ENCODE results near the gene ADAMTS8.

ADAMTS8 gene

DNA sequence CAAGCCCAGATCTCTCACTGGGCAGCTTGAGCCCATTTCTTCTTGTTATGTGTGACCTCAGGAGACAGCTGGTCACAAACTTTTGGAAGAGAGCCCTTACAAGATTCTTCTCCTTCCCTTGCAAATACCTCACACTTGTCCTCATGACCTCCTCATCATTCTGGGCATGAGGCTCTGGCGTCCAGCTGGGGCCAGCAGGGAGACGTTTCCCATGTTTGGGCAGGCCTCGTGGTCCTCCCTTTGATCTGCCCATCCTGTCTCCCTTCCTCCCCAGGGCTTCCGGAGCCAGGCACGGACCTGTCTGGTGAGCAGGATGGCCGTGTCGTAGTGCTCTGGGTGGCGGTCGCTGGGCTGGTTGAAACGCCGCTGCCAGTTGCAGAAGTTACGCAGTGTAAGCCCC, 9.7 kb downstream of the ADAMTS8 start:
- no peak for DNase-seq (ENCODE audit: low spot score)

DNA sequence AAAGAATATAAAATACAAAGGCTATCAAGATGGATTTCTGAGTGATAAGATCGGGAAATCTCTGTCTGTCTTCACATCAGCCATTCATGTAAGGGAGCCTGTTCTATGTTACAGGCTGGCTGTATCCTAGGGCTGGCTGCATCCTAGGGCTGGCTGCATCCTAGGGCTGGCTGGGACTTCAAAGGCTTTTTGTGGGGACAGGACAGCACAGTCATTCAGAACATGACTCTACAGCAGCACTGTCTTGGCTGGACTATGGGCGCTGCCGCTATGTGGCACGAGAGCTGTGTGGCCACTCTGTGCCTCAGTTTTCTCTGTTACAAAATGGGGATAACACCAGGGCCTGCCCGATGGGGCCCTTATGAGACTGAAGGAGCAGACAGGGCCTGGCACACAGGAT, 10.2 kb downstream of the ADAMTS8 start:
- no peak for DNase-seq (ENCODE audit: low spot score)

DNA sequence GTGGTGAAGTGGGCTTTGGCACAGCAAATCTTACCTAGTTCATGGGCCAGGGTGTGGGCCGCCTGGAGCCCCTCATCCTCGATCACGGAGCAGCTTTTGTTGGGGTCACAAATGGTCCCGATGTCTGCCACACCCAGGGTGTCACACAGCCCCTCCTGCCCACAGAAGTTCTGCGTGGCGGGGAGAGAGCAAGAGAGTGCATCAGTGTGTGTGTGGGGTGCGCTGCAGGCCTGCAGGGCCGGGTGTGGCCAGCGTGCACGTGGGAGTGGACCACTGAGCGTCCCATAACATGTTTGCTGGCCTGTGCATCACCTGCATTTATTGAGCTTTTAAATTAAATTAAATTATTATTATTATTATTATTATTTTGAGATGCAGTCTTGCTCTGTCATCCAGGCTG, 11.5 kb downstream of the ADAMTS8 start:
- DNase-seq (ENCODE audit: low spot score), result no peak

DNA sequence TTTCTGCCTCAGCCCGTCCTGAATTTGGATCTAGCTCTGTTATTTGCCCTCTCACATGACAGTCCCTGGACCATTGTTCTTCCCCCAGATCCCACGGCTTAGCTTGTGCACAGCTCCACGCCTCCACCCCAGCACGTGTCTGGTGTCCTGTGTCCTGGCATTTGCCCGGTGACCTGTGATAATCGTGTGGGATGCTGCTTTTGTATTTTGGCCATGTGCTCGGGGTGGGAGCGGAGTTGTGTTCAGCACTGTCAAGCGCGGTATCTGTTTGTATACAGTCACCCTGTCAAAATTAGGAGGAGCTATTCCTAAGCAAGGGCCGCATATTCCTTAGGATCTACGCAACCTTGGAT, 11.9 kb downstream of the ADAMTS8 start:
- DNase-seq (ENCODE audit: low spot score), result no peak

DNA sequence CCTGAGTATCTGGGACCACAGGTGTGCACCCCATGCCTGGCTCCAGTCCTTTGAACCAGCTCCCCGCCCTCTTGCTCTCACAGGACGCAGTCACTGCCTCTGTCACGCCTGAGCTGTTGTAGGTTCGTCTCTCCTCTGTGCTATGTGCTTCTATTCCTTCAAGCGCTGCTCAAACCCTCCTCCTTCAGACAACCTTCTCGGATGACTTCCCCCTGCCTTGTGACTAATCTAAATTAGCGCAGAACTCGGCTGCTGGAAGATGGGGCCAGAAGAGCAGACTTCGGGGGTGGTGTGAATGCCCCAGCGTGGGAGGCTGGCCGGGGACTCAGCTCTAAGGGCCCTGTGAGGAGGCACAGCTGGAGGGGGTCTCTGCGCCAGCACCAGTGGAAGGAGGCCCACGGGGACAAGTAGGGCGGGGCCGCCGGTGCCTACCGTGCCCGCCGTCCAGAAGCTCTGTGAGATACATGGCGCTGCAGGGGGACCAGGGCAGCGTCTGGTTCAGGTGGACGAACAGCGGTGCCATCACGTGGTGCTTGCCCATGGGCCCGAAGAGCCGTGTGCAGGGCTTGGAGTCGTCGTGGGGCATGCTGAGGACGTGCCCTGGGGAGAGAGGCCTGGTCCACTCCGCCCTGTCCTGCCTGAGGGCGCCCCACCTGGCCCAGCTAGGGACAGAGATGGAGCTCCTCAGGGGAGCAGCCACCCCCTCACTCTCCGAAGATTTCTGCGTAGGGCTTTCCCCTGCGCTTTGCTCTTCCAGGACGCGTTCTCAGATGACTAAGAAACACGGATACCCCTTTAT, 12.5 kb downstream of the ADAMTS8 start:
- peak; percentile 94 for DNase-seq (ENCODE audit: low spot score)

DNA sequence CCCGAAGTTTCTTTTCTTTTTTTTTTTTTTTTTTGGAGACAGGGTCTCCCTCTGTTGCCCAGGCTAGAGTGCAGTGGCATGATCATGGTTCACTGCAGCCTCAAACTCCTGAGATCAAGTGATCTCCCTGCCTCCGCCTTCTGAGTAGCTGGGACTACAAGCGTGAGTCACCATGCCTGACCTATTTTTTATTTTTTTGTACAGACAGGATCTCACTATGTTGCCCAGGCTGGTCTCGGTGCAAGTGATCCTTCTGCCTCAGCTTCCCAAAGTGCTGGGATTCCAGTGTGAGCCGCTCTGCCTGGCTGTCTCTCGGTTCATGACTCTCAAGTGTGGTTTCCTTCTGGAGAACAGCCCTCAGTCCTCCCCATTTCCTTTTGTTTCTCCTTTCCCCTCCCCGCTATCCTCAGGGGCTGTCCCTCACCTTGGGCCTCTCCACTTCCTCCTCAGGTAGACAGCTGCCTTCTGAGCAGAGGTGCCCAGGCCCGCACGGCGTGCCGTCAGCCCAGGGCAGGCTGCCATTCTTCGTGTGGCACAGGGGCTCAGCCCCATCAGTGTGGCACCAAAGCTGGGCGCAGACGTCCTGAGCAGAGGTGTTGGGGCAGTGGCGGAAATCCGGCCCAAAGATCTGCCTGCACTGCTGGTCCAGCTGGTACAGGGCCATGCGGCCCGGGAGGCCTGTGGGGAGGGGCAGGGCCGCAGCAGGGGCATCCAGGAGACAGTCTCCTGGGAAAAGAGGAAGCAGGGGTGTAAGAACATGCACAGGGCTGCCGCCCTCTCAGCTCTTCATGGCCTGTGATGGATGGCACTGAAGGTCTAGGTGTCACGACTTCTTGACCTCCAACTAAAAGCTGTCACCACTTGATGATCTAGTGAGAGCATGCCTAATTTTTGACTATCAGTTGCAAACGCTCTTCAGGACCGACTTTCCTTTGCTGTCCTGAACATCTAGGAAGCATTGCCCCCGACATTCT, 14.0 kb downstream of the ADAMTS8 start:
- peak; percentile 36 for DNase-seq (ENCODE audit: low spot score)

DNA sequence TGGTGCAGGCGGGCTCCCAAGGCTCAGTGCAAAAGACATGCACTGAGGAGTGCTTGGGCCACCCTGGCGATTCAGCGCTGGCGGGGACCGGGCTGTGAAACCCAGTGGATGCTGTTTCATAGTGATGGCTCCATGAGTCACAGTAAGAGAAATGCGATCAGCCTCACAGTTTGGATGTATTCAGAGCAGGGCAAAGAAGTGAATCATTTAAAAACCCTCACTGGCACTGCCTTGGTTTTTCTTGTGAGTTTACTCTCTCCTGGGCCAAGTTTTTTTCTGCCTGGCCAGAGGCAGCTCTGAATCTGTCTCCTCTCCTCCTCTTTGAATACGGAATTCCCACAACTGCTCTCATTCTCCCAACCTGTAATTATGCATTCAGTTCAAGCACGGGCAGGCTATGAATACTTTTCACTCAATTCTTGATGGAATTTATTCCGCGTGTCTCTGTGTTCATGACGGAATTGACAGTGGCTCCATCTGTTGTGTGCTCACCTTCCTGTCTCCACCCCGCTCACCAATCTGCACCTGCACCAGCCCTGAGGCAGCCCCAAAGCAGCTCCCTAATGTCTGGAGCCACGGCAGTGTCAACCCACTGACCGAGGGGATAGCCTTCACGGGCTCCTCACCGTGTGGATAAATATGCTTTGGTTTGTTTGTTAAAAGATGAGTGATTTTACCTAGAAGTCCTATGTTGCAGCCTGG, 14.9 kb downstream of the ADAMTS8 start:
- peak; percentile 94 for DNase-seq (ENCODE audit: low spot score)

DNA sequence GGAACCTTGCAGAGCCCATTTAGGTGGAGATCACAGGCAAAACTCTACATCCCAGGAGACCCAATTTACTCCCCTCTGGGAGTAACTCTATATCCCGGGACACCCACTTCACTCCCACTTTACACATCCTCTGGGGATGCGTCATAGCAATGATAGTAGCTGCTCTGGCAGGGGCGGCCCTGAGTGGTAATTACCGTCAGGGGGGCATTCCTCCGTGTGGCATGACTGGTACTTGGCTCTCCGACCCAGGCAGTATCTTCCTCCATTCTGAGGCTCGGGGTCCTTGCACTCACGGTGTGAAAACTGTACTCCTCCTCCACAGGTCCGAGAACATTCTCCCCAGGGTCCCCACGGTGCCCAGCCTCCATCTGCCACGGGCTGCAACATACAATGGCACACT, 17.2 kb downstream of the ADAMTS8 start:
- no peak for DNase-seq (ENCODE audit: low spot score)

DNA sequence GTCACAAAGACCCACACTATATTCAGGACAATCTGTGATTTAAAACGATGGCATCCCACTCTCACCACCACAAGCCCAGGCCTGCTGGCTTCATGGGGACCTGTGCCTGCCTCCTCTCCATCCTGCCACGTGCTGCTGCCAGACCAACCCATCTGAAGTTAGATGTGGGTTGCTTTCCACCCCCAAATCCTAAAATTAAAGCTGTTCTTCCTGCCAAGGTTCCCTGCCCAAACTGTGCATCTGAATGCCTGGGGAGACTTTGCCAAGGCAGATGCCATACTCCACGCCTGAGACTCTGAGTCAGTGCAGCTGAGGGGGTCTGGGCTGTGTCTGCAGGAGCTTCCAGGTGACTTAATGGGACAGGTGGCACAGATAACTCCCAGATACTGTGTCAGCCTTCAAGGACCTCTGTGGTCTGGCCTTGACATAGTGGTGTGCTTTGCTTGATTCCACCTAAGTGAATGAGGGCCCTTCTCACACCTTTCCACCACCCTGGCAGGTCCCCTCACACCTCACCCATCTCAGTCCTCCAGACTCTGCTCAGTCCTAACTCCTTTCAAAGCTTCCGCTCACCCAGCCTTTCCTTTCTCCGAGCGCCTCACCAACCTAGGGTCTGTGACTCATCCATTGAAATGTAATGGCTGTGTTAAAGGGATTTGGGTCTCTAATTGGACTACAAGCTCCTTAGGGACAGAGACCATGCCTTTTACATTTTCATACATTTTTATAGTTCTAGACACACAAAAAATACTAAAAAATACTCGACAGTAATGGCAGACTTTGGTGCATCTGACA, 18.6 kb downstream of the ADAMTS8 start:
- DNase-seq (ENCODE audit: low spot score), result no peak

DNA sequence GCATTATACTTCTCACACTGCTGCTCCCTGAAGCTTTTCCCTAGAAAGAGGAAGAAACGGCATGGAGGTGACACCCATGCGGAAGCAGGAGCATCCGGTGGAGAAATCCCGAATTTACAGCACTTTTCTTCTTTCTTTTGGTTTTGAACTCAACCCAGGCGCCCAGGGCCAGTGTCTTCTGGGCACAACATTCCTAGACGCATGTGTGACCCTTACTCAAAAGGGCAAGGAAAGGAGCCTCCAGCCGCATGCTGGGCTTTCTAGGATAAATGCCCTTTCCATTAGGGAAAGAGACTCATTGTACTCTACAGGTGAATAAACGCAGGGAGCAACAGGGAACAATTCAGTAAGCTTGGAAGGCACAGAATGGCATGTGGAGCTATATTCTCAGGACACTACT, 19.5 kb downstream of the ADAMTS8 start:
- no peak for DNase-seq (ENCODE audit: low spot score)

DNA sequence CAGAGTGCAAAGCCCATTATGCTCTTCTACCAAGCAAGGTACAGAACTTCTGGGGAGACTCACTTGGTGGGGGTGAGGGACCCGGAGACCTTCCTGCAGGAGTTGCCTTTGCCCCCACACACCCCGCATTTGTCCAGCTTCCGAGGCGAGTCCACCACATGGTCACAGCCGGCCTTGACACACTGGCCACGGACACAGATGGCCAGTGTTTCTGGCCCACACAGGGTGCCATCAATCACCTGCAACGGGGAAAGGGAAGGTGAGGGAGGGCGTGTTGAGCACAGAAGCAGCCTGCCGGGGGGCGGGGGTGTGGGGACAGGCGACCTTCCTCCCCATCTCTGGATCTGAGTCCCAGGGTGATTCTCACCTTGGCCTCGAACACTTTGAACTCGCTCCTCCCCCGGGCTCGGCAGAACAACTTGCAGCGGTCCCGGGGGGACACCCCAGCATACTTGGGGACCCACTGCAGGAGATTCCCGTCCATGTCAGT, 20.0 kb downstream of the ADAMTS8 start:
- no peak for DNase-seq (ENCODE audit: low spot score)

DNA sequence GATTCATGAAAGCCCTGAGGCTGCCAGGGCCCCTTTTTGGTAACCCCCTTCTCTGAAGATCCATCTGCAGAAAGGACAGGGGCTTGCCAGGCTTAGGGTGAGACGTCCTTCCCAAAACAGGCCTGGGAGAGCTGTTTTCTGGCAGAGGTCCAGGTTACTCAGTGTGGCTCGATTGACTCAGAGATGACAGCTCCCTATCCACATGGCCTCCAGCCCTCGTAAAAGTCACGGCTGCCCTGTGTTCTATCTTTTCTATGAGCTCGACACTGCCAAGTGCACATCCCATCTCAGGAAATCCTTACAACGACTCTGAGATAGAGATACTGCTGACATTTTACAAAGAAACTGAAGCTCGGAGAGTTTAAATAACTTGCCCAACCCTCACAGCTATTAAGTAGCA, 20.4 kb downstream of the ADAMTS8 start:
- DNase-seq (ENCODE audit: low spot score), result peak; percentile 83

DNA sequence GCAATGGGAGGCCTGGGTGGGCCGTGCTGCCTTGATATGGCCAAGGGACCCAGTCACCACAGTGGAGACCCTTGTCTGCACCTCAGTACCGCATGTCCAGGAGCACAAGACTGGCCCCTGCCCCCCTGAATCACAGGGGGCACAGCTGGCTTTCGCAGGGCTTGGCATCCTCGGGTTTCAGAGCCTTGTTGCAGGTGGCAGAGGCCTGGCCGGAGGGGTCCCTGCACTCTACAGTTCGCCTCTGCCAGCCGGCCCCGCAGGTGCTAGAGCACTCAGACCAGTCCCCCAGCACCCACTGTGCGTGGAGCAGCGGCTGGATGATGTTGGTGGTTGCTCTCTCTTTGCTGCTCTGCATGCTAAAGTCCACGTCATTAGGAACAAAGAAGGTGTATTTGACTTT, 23.0 kb downstream of the ADAMTS8 start:
- no peak for DNase-seq (ENCODE audit: low spot score)

DNA sequence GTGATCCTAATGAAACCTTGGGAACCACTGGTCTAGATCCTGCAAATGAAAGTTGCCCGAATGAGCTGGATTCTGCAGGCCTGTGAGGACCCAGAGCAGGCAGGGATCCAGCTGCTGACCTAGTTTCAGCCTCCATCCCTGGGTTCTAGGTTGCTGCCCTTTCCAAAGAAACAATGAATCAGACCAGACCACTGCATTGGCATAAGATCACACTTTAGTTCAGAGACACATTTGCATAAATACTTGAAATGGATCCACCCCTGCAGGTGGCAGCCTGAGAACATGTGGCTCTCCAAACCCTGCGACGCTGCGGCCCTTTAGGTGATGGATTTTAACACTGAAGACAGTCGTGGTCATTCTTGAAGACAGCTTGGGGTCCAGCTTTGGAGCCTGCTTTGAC, 23.7 kb downstream of the ADAMTS8 start:
- DNase-seq (ENCODE audit: low spot score), result peak; percentile 24

DNA sequence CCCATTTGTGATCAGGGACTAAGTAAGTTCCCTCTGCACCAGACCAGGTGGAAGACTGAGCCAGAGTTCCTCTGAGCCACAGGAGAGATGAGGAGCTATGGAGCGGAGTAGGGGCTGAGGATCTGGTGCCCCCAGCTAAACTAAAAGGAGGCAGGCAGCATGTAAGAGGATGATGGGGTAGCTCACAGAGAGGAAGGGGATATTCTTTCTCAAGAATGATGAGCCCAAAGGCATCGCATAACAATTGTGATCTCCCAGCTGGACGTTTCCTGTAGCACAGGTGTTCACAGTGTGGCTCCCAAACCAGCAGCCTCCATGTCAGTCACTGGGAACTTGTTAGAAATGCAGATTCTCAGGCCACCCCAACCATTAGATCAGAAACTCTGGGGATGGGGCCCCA, 24.4 kb downstream of the ADAMTS8 start:
- no peak for DNase-seq (ENCODE audit: low spot score)

DNA sequence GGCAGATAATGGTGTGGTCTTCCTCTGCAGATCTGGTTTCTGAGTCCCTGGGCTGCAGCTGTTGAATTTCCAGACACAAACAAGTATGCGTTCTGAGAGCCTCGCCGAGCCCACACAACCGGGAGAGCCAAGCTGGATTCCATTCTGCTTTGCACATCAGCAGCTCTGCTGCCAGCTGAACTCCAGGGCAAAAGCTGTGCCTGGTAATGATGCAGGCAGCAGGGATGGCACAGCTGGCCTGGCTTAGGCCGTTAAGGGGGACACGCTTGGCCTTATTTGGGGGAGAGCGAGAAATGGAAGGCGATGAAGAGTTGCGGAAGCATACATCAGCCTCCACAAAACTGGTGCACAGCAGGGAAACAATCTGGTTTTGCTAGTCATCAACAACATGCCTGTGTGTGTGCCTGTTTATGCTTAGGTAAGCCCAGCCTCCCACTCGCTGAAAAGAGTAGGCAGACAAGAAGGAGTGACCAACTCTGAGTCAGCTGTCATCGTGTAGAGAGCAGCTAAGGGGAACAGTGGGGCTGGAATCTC, 25.1 kb downstream of the ADAMTS8 start:
- peak; percentile 80 for DNase-seq (ENCODE audit: low spot score)

DNA sequence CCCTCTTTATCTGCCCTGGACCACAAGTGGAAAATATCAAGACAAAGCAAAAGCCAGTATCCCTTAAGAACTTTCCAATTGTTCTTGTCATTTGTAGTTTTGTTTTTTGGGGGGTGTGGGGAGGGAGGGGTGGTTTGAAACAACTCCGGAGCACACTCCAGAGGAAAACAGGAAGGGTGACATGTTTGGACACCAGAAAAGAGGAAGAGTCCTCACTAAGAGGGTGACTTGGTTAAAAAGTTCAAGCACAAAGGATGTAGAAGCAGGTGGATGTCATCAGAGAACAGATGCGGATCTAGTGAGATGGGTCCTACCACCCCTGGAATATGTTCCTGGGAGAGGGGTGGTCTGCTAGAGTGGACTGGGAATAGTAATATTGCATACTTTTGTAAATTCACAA, 25.8 kb downstream of the ADAMTS8 start:
- DNase-seq (ENCODE audit: low spot score), result no peak

DNA sequence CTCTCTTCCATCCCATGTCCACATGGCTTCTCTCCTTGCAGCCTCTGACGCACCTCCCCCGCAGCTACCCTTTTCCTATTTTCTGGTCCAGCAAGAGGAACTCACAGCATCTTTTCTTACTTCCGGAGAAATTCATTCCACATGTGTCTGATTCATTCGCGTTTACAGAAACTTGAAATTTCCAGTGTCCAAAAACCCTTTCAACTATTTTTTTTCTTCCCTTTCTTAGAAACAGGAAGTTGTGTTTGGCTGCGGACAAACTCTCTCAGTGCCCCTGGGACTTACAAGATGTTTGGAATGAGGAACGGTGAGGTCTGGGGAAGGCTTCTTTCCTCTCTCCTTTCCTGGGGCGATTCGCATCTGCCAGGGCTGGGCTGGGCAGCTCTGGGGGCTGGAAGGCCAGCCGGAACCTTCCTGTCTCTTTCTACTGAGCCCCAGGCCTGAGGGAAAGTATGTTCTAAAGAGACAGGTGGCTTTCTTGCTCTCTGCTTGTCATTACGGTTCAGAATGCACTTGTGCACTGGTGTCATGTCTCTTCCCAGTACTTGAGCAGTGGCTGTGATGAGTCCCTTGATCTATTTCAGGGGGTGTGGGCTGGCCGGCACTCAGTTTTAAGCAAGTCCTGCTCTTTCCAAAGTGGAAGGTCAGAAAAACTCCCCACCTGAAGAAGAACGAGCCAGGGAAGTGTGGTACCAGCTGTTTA, 27.5 kb downstream of the ADAMTS8 start:
- no peak for DNase-seq (ENCODE audit: low spot score)

DNA sequence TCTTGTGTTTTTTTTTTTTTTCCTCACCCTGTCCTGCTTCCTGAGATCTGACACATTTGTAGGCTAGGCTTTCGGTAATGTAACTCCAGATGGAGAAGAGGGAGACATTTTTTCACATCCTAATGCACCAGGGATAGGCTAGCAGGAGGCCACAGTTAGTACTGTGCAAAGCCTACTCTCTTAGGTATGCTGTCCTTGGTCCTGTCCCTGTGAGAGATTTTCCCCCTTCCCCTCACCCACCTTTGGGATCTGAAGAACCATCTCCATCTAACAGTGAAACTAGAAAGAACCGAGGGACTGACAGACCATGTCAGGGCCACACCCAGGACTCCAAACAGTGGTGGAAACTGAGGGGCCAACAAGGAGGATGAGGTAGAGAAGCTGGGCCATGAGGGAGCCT, 29.2 kb downstream of the ADAMTS8 start:
- DNase-seq (ENCODE audit: low spot score), result no peak

DNA sequence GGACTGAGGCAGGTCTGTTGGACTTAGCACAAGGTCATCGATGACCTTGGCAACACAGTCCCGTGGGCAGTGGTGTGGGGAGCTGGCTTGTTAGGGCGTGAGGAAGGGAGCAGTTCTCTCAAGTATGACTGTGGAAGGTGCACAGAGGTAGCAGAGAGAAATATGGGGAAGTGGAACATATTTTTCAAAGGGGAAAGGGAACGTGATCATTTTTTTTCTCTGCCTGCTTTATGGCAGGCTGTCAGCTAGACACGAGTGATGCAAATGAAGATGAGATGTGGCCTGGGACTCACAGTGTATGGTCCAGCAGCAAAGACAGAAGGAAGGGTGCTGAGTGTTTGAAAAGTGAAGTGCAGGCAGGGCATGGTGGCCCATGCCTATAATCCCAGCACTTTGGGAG, 30.6 kb downstream of the ADAMTS8 start:
- no peak for DNase-seq (ENCODE audit: low spot score)

DNA sequence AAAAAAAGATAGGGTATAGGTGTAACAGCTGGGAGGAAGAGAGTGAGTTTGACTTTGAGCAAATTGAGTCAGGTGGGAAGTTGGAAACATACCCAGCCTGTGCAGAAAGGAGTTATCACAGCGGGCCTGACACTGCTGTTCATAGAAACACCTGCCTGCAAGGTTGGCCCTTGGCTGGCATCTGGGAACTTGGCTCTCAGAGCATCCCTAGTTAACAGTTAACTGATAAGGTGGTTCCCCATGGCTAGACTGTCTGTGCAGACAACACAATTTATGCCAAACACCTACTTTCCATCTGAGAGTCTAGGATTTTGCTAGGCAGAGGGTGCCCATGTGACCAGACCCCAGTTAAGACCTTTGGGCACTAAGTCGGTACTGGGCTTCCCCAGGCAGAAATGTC, 31.4 kb downstream of the ADAMTS8 start:
- DNase-seq (ENCODE audit: low spot score), result peak; percentile 24
